Caco-2 (cell line): ENCODE results near the gene KIF2A. TPM values are rescaled to one million over a fixed set of nuclear protein-coding genes. Genes with fewer than 3 reads are reported as not detected.

ENCODE experiments used
- BruUV-seq: library from RNA; stranded (reverse); fragments of 400-500 nt; replicated peaks from 2 replicates; lab custom pipeline; 2021; lab: Mats Ljungman, UMichigan
- CTCF ChIA-PET: fragments of 300-600 bp; sonication (Branson Sonifier 250); formaldehyde crosslinking; loops from one replicate; lab custom pipeline; 2022; ENCODE audit warnings: antibody characterized with exemption; lab: Charles Lee
- POLR2A ChIA-PET: fragments of 300-600 bp; sonication (Branson Sonifier 250); formaldehyde crosslinking; loops from one replicate; lab custom pipeline; 2022; ENCODE audit warnings: antibody characterized with exemption; lab: Charles Lee
- DNase-seq, 2 experiments: peaks; one replicate each; pipeline versions ENCODE4 v3.0.0 to v3.0.0-alpha.2; 2020 to 2022
- H3K27me3 ChIP-seq: replicated peaks from 2 replicates; pipeline ENCODE4 v1.6.0; 2011; ENCODE audit warnings: low read length; ENCODE audit not compliant: control insufficient read depth, insufficient read depth
- H3K36me3 ChIP-seq: 2 replicates; pipeline ENCODE4 v1.5.1; 2011; ENCODE audit warnings: low read length; ENCODE audit not compliant: control insufficient read depth, insufficient read depth
- H3K4me1 ChIP-seq: fragments of 250-450 bp; sonication (Bioruptor Pico); 2 replicates; pipeline ENCODE4 v1.5.1; 2020; ENCODE audit warnings: mild to moderate bottlenecking
- H3K4me3 ChIP-seq: 2 replicates; pipeline ENCODE4 v1.5.1; 2011; ENCODE audit warnings: low read depth, mild to moderate bottlenecking, control low read depth, low read length
- H3K9me3 ChIP-seq: fragments of 250-450 bp; sonication (Bioruptor Pico); 2 replicates; pipeline ENCODE4 v1.5.1; 2020; ENCODE audit warnings: mild to moderate bottlenecking, moderate library complexity
- H3K27ac Mint-ChIP-seq: one replicate; pipeline ENCODE4 v1.8.0; 2022; ENCODE audit warnings: mixed read lengths; ENCODE audit not compliant: unreplicated experiment
- H3K27me3 Mint-ChIP-seq: one replicate; pipeline ENCODE4 v1.8.0; 2022; ENCODE audit warnings: mixed read lengths; ENCODE audit not compliant: insufficient read depth, unreplicated experiment
- H3K36me3 Mint-ChIP-seq: one replicate; pipeline ENCODE4 v1.8.0; 2022; ENCODE audit warnings: mild to moderate bottlenecking, mixed read lengths; ENCODE audit not compliant: insufficient read depth, unreplicated experiment
- H3K4me1 Mint-ChIP-seq: one replicate; pipeline ENCODE4 v1.8.0; 2022; ENCODE audit warnings: low read depth, mixed read lengths; ENCODE audit not compliant: unreplicated experiment
- H3K4me3 Mint-ChIP-seq: one replicate; pipeline ENCODE4 v1.8.0; 2022; ENCODE audit warnings: mild to moderate bottlenecking, moderate library complexity, mixed read lengths; ENCODE audit not compliant: unreplicated experiment
- H3K9me3 Mint-ChIP-seq: one replicate; pipeline ENCODE4 v1.8.0; 2022; ENCODE audit warnings: mixed read lengths; ENCODE audit not compliant: unreplicated experiment
- CTCF ChIP-seq, 2 experiments: fragments of 200-600 bp in 1 of 2; IDR thresholded peaks; 1 replicate in 1 of 2; 2 replicates in 1 of 2; pipeline versions ENCODE4 v1.5.1 to v1.8.0; 2011 to 2022; ENCODE audit warnings: antibody characterized with exemption in 1 of 2, control low read depth in 1 of 2, inconsistent platforms in 1 of 2, low read depth in 1 of 2, low read length in 1 of 2, mild to moderate bottlenecking in 1 of 2, moderate library complexity in 1 of 2; ENCODE audit not compliant: insufficient read depth in 1 of 2, severe bottlenecking in 1 of 2, unreplicated experiment in 1 of 2
- intact Hi-C: fragments of 100-400 bp; cut with micrococcal nuclease; formaldehyde crosslinking; loops from one replicate; pipeline ENCODE4 v1.10.0; 2022; ENCODE audit not compliant: unreplicated experiment
- total RNA-seq: library from RNA; stranded (reverse); gene quantifications from 2 replicates; pipeline ENCODE4 v1.2.3, GENCODE V29; 2022

KIF2A gene
- total RNA-seq, 1 experiment from 2014 or later = 65.6 TPM

GRCh38 chr5:62299600-62299999 is 6.4 kb upstream of the KIF2A start:
- no peaks in the 10 kb centered on the region for H3K36me3 Mint-ChIP-seq
- H3K9me3 Mint-ChIP-seq = no peaks in the 10 kb centered on the region
- H3K4me3 ChIP-seq = no peak overlapping the region
- H3K36me3 ChIP-seq = no peaks in the 10 kb centered on the region
- ChIA-PET CTCF (no interaction called here), POLR2A (interaction anchor here (0.7 kb wide), 1 partner anchor 57 kb away, joined by 3 read pairs; no protein-coding TSS in a partner anchor)
- intact Hi-C loops = no loop called here
- no peaks in the 10 kb centered on the region for H3K9me3 ChIP-seq
- BruUV-seq = no TSS peak
- H3K27ac Mint-ChIP-seq = no peak overlapping the region
- no peaks in the 10 kb centered on the region for H3K4me1 ChIP-seq
- no peaks in the 10 kb centered on the region for H3K4me1 Mint-ChIP-seq
- no peaks in the 10 kb centered on the region for H3K27me3 ChIP-seq
- no peak for DNase-seq
- H3K27me3 Mint-ChIP-seq = no peaks in the 10 kb centered on the region
- no peak overlapping the region for H3K4me3 Mint-ChIP-seq
- TF ChIP-seq CTCF (IDR thresholded peaks at IDR 0.05; ENCODE audit: insufficient read depth in 1 of 2, low read depth in 1 of 2, low read length in 1 of 2, severe bottlenecking in 1 of 2, unreplicated experiment in 1 of 2) = no peak

GRCh38 chr5:62305358-62305714 is 670 bp upstream of the KIF2A start:
- no peak for DNase-seq
- H3K4me1 Mint-ChIP-seq = peaks cover 10% of the 10 kb centered on the region
- TSS peak; percentile 85 for BruUV-seq
- POLR2A ChIA-PET = interaction anchor here (1.1 to 1.5 kb wide), 4 partner anchors 13 to 107 kb away, joined by 3 to 10 read pairs (median 5); partner anchors contain the start of genes DIMT1 and IPO11
- peak overlapping the region; percentile 98 for H3K4me3 Mint-ChIP-seq
- H3K36me3 Mint-ChIP-seq = peaks cover 20% of the 10 kb centered on the region
- peaks cover 5% of the 10 kb centered on the region for H3K4me1 ChIP-seq
- no peaks in the 10 kb centered on the region for H3K9me3 Mint-ChIP-seq
- intact Hi-C loops = loop anchor here (5.0 kb wide), 3 partner anchors 38 to 97 kb away; partner anchors contain the start of gene DIMT1
- no peaks in the 10 kb centered on the region for H3K27me3 ChIP-seq
- CTCF ChIA-PET = interaction anchor here (1.2 kb wide), 1 partner anchor 8 kb away, joined by 4 read pairs; no protein-coding TSS in a partner anchor
- no peaks in the 10 kb centered on the region for H3K27me3 Mint-ChIP-seq
- H3K9me3 ChIP-seq = no peaks in the 10 kb centered on the region
- no peaks in the 10 kb centered on the region for H3K36me3 ChIP-seq
- no peak for TF ChIP-seq CTCF (IDR thresholded peaks at IDR 0.05; ENCODE audit: insufficient read depth in 1 of 2, low read depth in 1 of 2, low read length in 1 of 2, severe bottlenecking in 1 of 2, unreplicated experiment in 1 of 2)
- peak overlapping the region; percentile 91 for H3K27ac Mint-ChIP-seq
- peak overlapping the region; percentile 97 for H3K4me3 ChIP-seq

- intact Hi-C loops = loop anchor here (2.0 to 5.0 kb wide), 4 partner anchors 39 to 96 kb away; partner anchors contain the start of gene DIMT1
- H3K36me3 Mint-ChIP-seq = peaks cover 26% of the 10 kb centered on the region
- BruUV-seq = no TSS peak
- Histone ChIP-seq H3K4me1 (peaks cover 5% of the 10 kb centered on the region), H3K36me3 (no peaks in the 10 kb centered on the region), H3K4me3 (peak overlapping the region; percentile 97), H3K27me3 (no peaks in the 10 kb centered on the region), H3K9me3 (no peaks in the 10 kb centered on the region)
- DNase-seq = no peak
- TF ChIP-seq CTCF (IDR thresholded peaks at IDR 0.05; ENCODE audit: insufficient read depth in 1 of 2, low read depth in 1 of 2, low read length in 1 of 2, severe bottlenecking in 1 of 2, unreplicated experiment in 1 of 2) = no peak
- H3K9me3 Mint-ChIP-seq = no peaks in the 10 kb centered on the region
- H3K4me3 Mint-ChIP-seq = peak overlapping the region; percentile 98
- H3K27me3 Mint-ChIP-seq = no peaks in the 10 kb centered on the region
- CTCF ChIA-PET = interaction anchor here (1.2 kb wide), 1 partner anchor 9 kb away, joined by 4 read pairs; no protein-coding TSS in a partner anchor
- POLR2A ChIA-PET = interaction anchor here (0.7 to 1.5 kb wide), 5 partner anchors 12 to 106 kb away, joined by 3 to 10 read pairs (median 3); partner anchors contain the start of genes DIMT1 and IPO11
- peaks cover 16% of the 10 kb centered on the region for H3K4me1 Mint-ChIP-seq
- H3K27ac Mint-ChIP-seq = peak overlapping the region; percentile 91
Measured at GRCh38 chr5:62306323-62306895, 403 bp downstream of the KIF2A start.
